GM19239 (cell line): ENCODE results near the gene B3GAT2.
"Not testable (repeated sequence)": the region's sequence is repeated elsewhere in the genome, so short reads cannot be mapped to it uniquely, and the experiment has no call there.

Experiments used
- DNase-seq: peaks from one replicate; pipeline ENCODE4 v3.0.0; 2011; ENCODE audit warnings: low spot score; ENCODE audit not compliant: insufficient read length
- FAIRE-seq: peaks from 2 replicates; lab custom pipeline; 2011; peaks lifted over from hg19 to GRCh38; lab: Jason Lieb, UNC

Gene B3GAT2

GRCh38 chr6:70956451-70957283, at the start of gene B3GAT2:
Gene B3GAT2, minus strand, starts transcription at chr6:70957060. Its CDS starts 631 bp downstream, at chr6:70956429.
- DNase-seq (no peak), FAIRE-seq (no peak)

GRCh38 chr6:70998148-70998547, 41.3 kb upstream of the B3GAT2 start:
- no peak for FAIRE-seq
- DNase-seq, result no peak

GRCh38 chr6:70997379-70997778, 40.5 kb upstream of the B3GAT2 start:
- DNase-seq (no peak), FAIRE-seq (no peak)

GRCh38 chr6:70996106-70996505, 39.2 kb upstream of the B3GAT2 start:
- DNase-seq (no peak), FAIRE-seq (no peak)

GRCh38 chr6:70995411-70995810, 38.6 kb upstream of the B3GAT2 start:
- DNase-seq (no peak), FAIRE-seq (no peak)

- FAIRE-seq, result no peak
Measured at GRCh38 chr6:70991253-70991652, 34.4 kb upstream of the B3GAT2 start.

GRCh38 chr6:70985156-70985555, 28.3 kb upstream of the B3GAT2 start:
- no peak for FAIRE-seq
- no peak for DNase-seq

More at GRCh38 chr6:70991253-70991652, 34.4 kb upstream of the B3GAT2 start:
- no peak for DNase-seq

GRCh38 chr6:70982747-70983146, 25.9 kb upstream of the B3GAT2 start:
- FAIRE-seq, result no peak
- no peak for DNase-seq

- DNase-seq (no peak), FAIRE-seq (no peak)
Measured at GRCh38 chr6:70980727-70981126, 23.9 kb upstream of the B3GAT2 start.

GRCh38 chr6:70973604-70974003, 16.7 kb upstream of the B3GAT2 start:
- FAIRE-seq (no peak), DNase-seq (no peak)

- FAIRE-seq, result no peak
Measured at GRCh38 chr6:70967049-70967448, 10.2 kb upstream of the B3GAT2 start.

GRCh38 chr6:70957284-70957617, 391 bp upstream of the B3GAT2 start:
- FAIRE-seq (no peak), DNase-seq (no peak)

More at GRCh38 chr6:70967049-70967448, 10.2 kb upstream of the B3GAT2 start:
- no peak for DNase-seq

- no peak for DNase-seq
- no peak for FAIRE-seq
Measured at GRCh38 chr6:70956191-70956450, 739 bp downstream of the B3GAT2 start.

- FAIRE-seq (peak; percentile 57), DNase-seq (peak; percentile 76)
Measured at GRCh38 chr6:70955441-70956190, 1.2 kb downstream of the B3GAT2 start.

- no peak for FAIRE-seq
- no peak for DNase-seq
Measured at GRCh38 chr6:70954750-70955149, 2.1 kb downstream of the B3GAT2 start.

GRCh38 chr6:70954176-70954575, 2.7 kb downstream of the B3GAT2 start:
- FAIRE-seq (no peak), DNase-seq (no peak)

- DNase-seq (no peak), FAIRE-seq (no peak)
Measured at GRCh38 chr6:70952608-70953165, 4.2 kb downstream of the B3GAT2 start.

- not testable (repeated sequence) for FAIRE-seq
Measured at GRCh38 chr6:70944321-70944720, 12.5 kb downstream of the B3GAT2 start.

GRCh38 chr6:70933853-70934252, 23.0 kb downstream of the B3GAT2 start:
- no peak for DNase-seq
- FAIRE-seq, result no peak

More at GRCh38 chr6:70944321-70944720, 12.5 kb downstream of the B3GAT2 start:
- DNase-seq, result not testable (repeated sequence)

GRCh38 chr6:70905742-70906141, 51.1 kb downstream of the B3GAT2 start:
- FAIRE-seq (no peak), DNase-seq (no peak)
